Kidney epithelial cell (primary cell): Measurements from ENCODE around the gene ELMO1. TPM values are rescaled to one million over a fixed set of nuclear protein-coding genes. Genes with fewer than 3 reads are reported as not detected.

Source experiments
- DNase-seq: peaks from one replicate; pipeline ENCODE4 v3.0.0-alpha.2; 2010; ENCODE audit warnings: low read depth
- H3K27me3 ChIP-seq: 2 replicates; pipeline ENCODE4 v1.6.0; 2011; ENCODE audit warnings: low read length; ENCODE audit not compliant: control insufficient read depth, insufficient read depth
- H3K36me3 ChIP-seq: 2 replicates; pipeline ENCODE4 v1.5.1; 2011; ENCODE audit warnings: low read length; ENCODE audit not compliant: control insufficient read depth, insufficient read depth
- H3K4me3 ChIP-seq: 2 replicates; pipeline ENCODE4 v1.5.1; 2011; ENCODE audit warnings: low read depth, mild to moderate bottlenecking, control low read depth, low read length
- total RNA-seq: library from RNA; depleted of rRNA; stranded (reverse); fragments of >200 nt; gene quantifications from 2 replicates; pipeline ENCODE4 v1.2.3, GENCODE V29; 2015
- TF ChIP-seq, protein P1 (sequence below): IDR thresholded peaks from 2 replicates; pipeline ENCODE4 v1.5.1; 2011; ENCODE audit warnings: mild to moderate bottlenecking, moderate library complexity, low read length, control low read depth, inconsistent platforms; ENCODE audit not compliant: insufficient read depth, poor library complexity, severe bottlenecking

The ELMO1 gene
- total RNA-seq, 1 donor from 2014 or later, result 11.4 TPM

DNA sequence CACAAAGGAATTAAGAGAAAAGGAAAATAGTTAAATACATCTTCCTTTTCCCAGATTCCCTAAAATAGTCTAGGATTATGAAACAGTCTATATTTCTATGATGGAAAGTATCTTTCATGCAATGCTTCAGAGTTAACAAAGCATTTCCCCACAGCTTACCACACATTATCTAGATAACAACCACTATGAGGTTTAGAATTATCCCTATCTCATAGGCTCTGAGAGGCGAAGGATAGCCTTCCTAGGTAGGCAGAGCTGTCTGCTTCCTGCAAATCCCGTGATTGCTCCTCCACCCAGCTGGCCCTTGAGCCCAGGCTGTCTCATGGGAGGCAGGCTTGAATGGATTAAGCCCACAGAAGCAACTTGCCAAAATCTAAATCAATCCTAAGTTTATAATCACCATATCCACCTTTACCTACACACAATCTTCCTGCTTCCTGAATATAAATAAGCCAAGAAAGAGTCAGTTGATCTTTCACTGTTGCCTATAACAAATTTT, 402.9 kb downstream of the ELMO1 start:
- Histone ChIP-seq H3K4me3 (no peak overlapping the region), H3K27me3 (no peaks in the 10 kb centered on the region), H3K36me3 (no peaks in the 10 kb centered on the region)
- TF ChIP-seq, protein P1, sequence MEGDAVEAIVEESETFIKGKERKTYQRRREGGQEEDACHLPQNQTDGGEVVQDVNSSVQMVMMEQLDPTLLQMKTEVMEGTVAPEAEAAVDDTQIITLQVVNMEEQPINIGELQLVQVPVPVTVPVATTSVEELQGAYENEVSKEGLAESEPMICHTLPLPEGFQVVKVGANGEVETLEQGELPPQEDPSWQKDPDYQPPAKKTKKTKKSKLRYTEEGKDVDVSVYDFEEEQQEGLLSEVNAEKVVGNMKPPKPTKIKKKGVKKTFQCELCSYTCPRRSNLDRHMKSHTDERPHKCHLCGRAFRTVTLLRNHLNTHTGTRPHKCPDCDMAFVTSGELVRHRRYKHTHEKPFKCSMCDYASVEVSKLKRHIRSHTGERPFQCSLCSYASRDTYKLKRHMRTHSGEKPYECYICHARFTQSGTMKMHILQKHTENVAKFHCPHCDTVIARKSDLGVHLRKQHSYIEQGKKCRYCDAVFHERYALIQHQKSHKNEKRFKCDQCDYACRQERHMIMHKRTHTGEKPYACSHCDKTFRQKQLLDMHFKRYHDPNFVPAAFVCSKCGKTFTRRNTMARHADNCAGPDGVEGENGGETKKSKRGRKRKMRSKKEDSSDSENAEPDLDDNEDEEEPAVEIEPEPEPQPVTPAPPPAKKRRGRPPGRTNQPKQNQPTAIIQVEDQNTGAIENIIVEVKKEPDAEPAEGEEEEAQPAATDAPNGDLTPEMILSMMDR, result no peak
- DNase-seq, result no peak

DNA sequence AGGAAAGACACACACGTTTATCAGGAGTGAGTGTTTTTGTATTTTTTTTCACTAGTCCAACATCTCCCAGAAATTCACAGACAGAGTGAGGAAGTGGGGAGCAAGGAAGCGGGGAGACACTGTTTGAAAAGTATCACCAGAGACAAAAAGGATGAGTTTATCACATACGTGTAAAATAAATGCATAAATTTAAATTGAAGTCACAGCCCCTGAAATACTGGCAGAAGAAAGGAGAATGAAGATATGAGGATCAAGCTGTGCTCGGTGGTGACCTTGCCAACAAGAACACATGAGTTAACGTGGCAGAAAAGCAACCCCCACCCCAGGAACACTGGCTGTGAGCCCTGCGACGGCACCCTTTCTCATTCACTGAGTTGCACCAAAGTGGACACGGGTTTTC, 407.2 kb downstream of the ELMO1 start:
- H3K27me3 ChIP-seq, result no peaks in the 10 kb centered on the region
- H3K4me3 ChIP-seq, result no peak overlapping the region
- DNase-seq, result no peak
- H3K36me3 ChIP-seq, result no peaks in the 10 kb centered on the region
- TF ChIP-seq, protein P1, result no peak

DNA sequence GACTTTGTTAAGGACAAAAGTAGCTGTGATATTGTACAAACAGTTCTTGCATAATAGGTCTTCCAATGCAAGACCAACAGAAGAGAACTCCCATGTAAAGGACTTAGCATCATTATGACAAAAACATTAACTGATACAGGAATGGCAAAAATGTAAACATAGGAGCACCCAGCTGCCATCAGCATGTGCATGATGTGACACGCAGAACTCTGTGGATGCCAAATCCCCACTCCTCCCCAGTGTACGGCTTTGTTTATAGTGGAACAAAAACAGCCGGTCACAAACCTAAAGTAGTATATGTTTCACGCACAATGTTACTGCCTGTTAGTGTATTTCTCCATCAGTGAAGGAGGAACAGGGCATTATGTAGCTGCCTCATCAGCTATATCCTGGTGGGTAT, 408.3 kb downstream of the ELMO1 start:
- H3K4me3 ChIP-seq, result no peak overlapping the region
- TF ChIP-seq, protein P1, result no peak
- no peaks in the 10 kb centered on the region for H3K36me3 ChIP-seq
- H3K27me3 ChIP-seq, result no peaks in the 10 kb centered on the region
- DNase-seq, result no peak

DNA sequence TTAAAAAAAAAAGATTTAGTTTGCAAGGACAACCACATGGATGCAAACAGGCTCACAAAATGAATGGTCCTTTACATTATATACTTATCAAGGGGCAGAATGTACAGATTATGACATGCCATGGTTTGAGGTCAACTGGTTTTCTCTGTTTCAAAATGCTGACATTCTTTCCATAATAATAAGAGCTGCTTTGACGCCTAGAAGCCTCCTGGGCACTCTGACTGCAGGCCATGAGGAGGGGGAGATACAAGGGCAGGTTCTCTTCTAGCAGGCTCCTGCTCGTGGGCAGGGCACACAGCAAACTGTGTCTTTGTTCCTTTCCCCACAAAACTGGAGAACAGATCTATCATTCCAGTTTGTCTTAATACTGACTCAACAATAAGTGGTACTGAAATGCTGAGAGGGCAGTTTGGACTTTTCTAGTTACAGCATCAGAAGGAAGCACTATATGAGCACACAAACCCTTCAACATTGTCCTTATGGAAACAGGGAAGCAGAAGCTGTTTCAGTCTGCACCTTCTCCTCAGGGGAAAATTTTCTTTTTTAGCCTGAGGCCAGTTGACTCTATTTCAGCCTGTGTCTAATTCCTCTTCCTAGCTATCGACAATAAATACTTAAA, 409.4 kb downstream of the ELMO1 start:
- H3K4me3 ChIP-seq, result no peak overlapping the region
- no peaks in the 10 kb centered on the region for H3K36me3 ChIP-seq
- DNase-seq, result no peak
- no peaks in the 10 kb centered on the region for H3K27me3 ChIP-seq
- TF ChIP-seq, protein P1, result no peak

DNA sequence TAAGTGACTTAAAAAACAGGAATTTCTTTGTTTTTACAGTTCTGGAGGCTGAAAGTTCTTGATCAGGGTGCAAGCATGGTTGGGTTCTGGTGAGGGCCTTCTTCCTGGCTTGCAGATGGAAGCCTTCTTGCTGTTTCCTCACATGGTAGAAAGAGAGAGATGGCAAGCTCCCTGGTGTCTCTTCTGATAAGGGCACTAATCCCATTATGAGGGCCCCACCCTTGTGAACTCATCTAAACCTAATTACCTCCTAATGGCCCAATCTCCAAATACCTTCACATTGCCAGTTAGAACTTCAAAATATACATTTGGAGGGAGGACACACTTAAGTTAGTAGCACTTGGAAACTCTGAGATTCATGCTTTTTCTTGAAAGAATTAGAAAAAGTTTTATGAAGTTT, 410.0 kb downstream of the ELMO1 start:
- Histone ChIP-seq H3K27me3 (no peaks in the 10 kb centered on the region), H3K4me3 (no peak overlapping the region), H3K36me3 (no peaks in the 10 kb centered on the region)
- no peak for DNase-seq
- TF ChIP-seq, protein P1, result no peak

DNA sequence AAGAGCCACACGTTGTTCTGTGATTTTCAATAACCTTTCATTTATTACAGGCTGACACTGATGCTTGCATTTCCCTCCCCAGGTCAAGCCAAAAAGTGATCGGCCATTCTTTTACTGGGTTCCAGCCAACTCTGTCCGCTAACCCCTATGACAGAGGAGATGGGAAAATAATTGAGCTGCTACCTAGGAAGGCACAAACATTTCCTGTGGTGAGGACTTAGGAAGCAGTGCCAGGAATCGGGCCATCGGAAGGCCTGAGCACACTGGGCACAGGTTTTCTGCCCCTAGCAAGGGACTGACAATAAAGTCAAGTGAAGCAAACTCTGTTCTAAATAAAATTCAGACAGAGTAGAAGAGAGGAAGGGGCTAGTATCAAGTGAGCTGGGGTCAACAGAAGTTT, 411.4 kb downstream of the ELMO1 start:
- no peak for DNase-seq
- no peak overlapping the region for H3K4me3 ChIP-seq
- no peaks in the 10 kb centered on the region for H3K27me3 ChIP-seq
- no peaks in the 10 kb centered on the region for H3K36me3 ChIP-seq
- TF ChIP-seq, protein P1, result no peak
